NCI-H524 treated with DMSO at 0.1 percent for 48 hours (cell line): Measurements from ENCODE around the gene CSMD2.

Experiments used
- DNase-seq: peaks from one replicate; lab custom pipeline; 2025; lab: John Stamatoyannopoulos, UW

CSMD2 gene

DNA sequence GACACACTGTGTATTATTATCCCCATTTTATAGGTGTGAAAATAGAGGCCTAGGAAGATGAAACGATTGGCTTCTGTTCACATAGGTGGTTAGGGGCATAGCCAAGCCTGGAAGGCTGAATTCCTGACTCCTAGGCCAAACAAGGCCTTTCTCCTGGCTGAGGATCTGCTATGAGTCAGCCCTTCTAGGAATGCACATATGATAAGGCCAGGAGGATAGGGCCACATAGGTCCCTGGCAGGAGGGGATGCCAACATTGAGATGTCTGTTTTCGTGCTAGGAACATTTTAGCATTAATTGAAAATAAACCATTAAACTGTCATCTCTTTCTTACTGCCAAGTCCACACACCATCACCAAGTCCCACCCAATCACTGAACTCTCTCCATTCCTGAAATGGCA, 9.2 kb downstream of the CSMD2 start:
- no peak for DNase-seq

GRCh38 chr1:34153246-34153645, 11.8 kb downstream of the CSMD2 start:
- DNase-seq, result no peak

DNA sequence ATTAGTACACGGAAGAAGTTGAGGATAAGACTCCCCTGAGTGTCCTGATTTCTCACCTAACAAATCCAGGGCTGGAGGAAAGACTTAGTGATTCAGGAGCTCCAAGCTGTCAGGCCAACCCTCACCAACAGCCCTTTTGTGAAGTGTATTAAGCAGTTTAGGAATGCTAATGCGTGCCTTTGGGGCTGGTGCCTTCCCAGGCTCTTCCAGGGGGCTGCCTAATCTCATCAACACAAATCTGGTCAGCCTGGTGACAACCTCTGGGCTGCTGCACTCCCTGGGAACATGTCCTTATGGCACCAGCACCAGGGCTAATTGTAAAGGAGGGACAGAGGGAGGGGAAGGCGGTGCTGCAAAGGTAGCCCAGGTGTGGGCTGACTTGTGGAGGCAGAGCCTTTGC, 15.5 kb downstream of the CSMD2 start:
- no peak for DNase-seq

DNA sequence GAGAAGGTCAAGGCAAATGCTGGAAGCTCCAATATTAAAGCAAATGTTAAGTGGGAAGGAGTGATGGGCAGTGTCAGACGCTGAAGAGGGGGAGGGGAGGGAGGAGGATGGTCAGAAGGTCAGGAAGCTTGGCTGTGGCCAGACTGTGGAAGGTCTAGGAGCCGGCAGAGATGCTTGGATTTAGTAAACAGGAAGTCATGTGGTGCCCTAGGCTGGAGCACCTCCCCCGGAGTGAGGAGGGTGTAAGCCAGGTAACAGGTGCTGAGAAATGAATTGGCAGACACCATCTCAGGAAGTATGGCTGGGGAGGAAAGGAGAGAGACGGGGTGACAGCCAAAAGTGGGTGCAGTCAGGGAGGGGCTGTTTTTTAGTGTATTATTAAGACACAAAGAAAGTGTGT, 17.7 kb downstream of the CSMD2 start:
- no peak for DNase-seq

GRCh38 chr1:34144766-34145165, 20.3 kb downstream of the CSMD2 start:
- no peak for DNase-seq

DNA sequence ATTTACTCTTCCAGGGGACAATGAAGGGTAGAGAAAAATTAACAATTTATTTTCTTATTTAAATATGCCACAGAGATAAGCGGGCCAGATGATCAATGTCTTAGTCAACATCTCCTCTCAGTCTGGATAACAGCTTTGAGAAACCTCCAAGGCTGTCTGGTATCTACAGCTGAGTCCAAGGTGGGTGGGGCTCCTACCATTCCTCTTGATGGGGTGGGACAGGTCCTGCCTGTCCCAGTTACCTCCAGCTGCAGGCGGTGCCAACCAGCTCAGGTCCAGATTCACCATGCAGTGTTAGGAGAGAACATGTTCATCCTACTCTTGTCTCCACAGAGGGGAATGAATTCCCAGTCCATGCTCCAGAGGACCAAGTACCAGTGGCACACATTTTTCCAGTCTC, 21.1 kb downstream of the CSMD2 start:
- DNase-seq, result no peak

GRCh38 chr1:34140011-34140676, 24.9 kb downstream of the CSMD2 start:
- DNase-seq, result no peak

GRCh38 chr1:34137411-34137810, 27.6 kb downstream of the CSMD2 start:
- DNase-seq, result no peak

DNA sequence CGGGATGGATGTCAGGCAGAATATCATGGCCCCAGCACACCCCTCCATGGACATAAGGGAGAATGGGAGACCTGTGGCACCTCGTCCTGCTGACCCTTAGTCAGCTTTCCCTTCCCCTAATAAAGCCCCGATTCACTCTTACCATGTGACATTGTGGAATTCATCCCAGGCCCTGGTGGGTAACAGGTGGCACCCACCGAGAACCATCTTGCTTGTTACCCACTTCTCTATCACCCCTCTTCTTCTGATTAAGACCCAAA, 32.9 kb downstream of the CSMD2 start:
- DNase-seq, result no peak

GRCh38 chr1:34131396-34132160, 33.5 kb downstream of the CSMD2 start:
- no peak for DNase-seq

DNA sequence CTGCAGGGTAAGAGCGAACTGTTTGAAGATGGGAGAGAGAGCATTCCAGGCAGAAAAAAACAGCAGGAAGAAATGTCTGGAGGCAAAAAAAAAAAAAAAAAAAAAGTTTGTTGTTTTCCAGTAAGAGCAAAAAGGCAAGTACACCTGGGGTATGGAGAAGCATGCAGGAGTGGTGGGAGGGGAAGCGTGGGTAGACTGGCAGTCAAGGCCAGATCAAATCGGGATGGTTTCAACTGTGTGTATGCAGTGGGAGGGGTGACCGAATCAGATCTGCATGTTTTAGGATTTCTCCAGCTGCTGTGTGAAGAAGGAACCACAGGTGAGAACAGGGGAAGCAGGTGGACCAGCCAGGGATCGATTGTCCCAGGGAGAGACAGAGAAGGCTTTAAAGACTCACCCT, 34.7 kb downstream of the CSMD2 start:
- no peak for DNase-seq

- no peak for DNase-seq
Measured at GRCh38 chr1:34129630-34130029, 35.4 kb downstream of the CSMD2 start.

GRCh38 chr1:34128186-34128889, 36.7 kb downstream of the CSMD2 start:
- no peak for DNase-seq

GRCh38 chr1:34127006-34128000, 37.7 kb downstream of the CSMD2 start:
- DNase-seq, result no peak

- no peak for DNase-seq
Measured at GRCh38 chr1:34126486-34126885, 38.5 kb downstream of the CSMD2 start.

DNA sequence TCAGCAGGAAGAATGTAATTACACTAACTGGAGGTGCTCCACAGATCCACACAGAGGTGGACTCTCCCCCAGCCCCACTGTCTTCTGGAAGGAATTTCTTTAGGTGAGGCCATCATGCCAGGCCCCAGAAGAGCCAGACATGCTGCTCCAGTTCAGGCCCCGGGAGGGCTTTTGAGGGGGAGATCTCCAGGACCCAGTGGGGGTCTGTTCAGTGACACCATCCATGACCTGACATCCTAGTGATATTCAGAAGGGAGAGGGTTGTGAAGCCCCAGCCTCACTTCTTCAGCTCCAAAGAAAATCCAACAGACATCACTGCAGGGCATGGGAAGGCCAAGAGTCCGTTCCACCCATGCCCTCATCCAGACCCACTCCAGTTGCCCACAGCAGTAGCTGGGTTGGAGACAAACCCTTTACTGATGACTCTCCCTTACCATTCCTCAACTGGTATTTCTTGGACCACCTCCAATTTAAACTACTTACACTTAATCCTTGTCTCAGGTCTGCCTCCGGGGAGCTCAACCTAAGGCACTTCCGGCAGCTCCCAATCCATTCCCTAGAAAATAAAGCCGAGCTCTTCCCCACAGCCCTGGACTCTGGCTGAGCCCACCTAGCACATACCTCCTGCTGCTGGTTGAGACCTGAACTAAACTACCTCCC, 39.2 kb downstream of the CSMD2 start:
- no peak for DNase-seq

- DNase-seq, result no peak
Measured at GRCh38 chr1:34122080-34122932, 42.7 kb downstream of the CSMD2 start.

- no peak for DNase-seq
Measured at GRCh38 chr1:34115233-34115632, 49.8 kb downstream of the CSMD2 start.

DNA sequence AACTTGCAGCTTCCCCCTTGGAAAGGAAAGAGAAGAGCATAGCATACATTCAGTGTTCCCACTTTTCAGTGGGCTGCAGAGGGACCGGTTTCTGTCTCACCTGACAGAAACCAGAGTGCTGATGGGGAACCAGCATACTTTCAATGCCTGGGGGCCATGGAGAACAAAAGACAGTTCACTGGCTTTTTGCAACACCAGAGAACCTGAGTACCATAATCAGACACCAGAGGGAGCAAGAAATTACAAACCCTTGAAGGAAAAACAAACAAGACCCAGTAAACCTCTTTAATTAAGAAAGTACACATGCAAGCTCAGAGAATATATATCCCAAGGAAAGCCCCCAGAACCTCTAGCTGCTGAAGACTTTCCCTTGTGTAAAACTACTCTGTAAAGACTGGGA, 51.1 kb downstream of the CSMD2 start:
- no peak for DNase-seq

DNA sequence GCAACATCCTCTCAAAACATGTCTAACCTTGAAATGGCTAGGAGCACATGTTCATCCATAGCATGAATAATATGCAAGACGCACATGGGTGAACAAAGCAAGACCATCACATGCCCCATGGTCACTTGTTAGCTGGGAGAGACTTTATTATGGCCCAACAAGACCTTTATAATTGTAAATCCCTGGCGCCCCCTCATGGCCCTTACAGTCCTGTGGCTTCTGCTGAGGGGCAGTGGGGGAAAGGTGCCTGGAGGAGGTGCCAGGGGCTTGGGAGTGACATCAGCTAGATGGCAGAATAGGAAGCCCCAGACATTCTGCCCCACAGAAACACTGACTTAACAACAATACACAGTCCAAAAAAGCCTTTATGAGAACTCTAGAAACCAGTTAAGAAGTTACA, 51.7 kb downstream of the CSMD2 start:
- DNase-seq, result no peak

DNA sequence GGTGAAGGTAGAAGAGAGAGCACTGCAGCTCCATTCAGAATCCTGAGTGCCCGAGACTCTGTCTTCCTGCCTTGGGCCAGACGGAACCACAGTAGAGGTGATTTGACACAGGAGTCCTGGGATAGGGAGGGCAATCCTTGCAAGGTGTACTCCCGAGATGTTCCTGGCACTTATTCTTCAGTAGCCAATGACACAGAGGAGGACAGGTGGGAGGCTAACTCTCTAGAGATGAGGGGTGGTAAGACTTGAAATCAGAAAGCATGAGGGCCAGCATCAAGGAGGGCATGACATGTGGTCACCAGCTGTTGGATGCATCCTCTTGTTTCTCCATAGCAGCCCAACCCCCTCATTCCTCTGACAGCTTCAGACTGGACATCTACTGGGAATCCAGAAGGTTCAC, 56.3 kb downstream of the CSMD2 start:
- DNase-seq, result no peak
